ENCODE measurements around the gene CARD16. TPM values are rescaled to one million over a fixed set of nuclear protein-coding genes. Genes with fewer than 3 reads are reported as not detected.
A peak's percentile ranks its signal among the peaks of the same experiment; 100 is the strongest.
"Not testable (repeated sequence)": the region's sequence is repeated elsewhere in the genome, so short reads cannot be mapped to it uniquely, and the experiment has no call there.

CARD16 gene
- total RNA-seq, 1 donor from 2014 or later: 6.6 TPM

DNA sequence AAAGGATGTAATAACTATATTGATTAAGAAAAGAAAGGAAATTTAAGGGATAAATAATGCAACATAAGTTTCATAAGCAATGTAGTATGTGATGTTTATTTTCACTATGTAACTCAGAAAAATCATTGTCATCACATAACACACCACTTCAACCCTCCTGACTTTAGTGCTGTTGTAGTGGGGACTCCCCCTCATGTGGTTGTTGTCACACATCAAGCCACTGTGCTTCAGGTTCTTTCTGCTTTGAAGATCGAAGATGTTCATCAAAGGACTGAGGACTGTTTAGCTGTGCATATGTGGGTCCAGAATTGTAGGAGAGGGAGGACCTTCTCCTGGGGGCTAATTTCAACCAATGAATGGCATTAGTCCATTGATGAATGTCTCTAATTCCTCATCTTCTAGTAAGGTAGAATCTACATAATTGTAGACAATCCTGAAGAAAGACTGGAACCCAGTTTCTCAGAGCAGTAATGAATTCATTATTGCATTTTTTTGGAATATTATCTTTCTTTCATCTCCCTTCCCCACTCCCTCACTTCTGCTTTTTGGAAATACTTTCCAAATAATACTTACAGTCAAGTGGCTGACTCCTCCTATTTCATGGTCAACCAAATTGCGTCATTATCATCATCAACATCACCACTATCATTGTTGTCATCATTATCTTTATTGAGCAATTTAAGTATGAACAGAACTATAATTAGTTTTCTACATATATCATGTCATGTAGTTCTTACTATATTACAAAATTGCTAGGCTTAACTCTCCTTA is 9.8 kb upstream of the CARD16 start:
- no peak for DNase-seq (ENCODE audit: low spot score)
- intact Hi-C loops (cut with DNase I): no loop called here

- intact Hi-C loops (cut with DNase I): no loop called here
- DNase-seq (ENCODE audit: low spot score): no peak
Measured at GRCh38 chr11:105052487-105052886, 7.4 kb upstream of the CARD16 start.

DNA sequence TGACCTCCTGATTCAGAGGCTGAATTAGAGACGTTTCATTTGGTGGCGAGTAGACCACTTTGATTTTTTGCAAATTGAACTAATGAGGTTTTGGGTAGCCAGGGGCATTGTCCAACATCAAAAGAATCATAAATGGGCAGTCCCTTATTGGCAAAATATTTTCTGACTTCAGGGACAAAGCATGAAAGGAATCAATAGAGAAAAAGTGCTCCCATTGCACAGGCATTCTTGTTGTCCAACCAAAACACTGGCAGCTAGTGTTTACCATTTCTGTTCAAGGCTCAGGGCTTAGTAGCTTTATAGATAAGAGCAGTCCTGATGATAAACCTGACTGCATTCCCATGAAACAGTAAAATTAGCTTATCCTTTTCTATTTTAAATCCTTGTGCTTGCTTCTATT is 6.4 kb upstream of the CARD16 start:
- no peak for DNase-seq (ENCODE audit: low spot score)
- intact Hi-C loops (cut with DNase I): no loop called here

DNA sequence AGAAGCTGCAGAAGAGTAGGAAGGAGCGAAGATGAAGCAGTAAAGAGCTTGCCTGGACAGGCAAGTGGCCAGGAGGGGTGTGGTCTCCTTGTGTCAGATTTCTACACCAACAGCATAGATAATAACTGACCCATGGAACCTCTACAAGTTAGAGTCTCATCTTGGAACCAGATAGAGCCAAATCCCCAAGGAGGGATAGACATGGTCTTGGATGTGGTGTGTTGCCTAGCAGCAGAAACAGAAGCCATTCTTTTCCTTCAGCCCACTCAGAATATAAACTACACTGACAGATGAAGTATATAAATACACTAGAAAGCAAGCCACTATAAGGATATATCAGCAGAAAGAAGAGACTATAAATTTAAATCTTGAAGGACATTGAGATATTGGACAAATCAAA is 4.3 kb upstream of the CARD16 start:
- DNase-seq (ENCODE audit: low spot score): no peak
- intact Hi-C loops (cut with DNase I): no loop called here

DNA sequence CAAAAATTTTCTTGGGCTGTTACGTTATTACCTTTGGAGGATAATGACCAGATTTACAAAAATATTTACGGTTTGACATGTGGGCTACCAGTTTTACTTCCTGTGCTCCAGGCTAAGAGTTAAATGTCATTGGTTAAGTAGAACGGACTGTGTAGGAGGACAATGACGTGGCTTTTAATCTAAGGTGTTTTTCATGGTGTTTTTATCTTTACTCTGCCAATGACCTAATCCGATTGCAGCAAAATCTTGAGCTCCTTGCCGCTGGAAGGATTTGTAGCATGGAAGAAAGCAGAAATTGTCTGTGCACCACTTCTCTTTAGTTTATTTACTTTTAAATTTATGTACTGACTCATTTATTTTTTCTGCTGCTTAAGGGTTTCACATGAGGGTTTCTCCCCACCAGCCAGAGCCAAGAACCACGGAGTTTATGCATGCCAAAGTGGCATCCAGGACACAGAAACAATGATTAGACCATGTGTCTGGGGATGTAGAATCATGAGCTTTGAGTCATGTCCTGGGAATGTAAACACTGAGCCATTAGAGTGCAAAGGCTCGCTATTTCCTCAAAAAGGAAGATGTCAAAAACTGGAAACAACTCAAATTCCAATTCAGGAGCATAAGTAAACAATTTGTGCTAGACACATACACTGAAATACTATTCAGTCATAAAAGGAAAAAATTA is 1.9 kb upstream of the CARD16 start:
- no peak for DNase-seq (ENCODE audit: low spot score)
- intact Hi-C loops (cut with DNase I): no loop called here

- DNase-seq (ENCODE audit: low spot score): no peak
- intact Hi-C loops (cut with DNase I): no loop called here
Measured at GRCh38 chr11:105045676-105046296, 651 bp upstream of the CARD16 start.

GRCh38 chr11:105042178-105042577 is 3.0 kb downstream of the CARD16 start:
- DNase-seq (ENCODE audit: low spot score): no peak
- intact Hi-C loops (cut with DNase I): no loop called here

GRCh38 chr11:105040703-105041102 is 4.4 kb downstream of the CARD16 start:
- intact Hi-C loops (cut with DNase I): no loop called here
- no peak for DNase-seq (ENCODE audit: low spot score)

- intact Hi-C loops (cut with DNase I): no loop called here
- no peak for DNase-seq (ENCODE audit: low spot score)
Measured at GRCh38 chr11:105034813-105035620, 10.1 kb downstream of the CARD16 start, which contains the start of gene CASP1. Gene CASP1, minus strand, starts transcription at chr11:105035144. Its CDS starts 31 bp downstream, at chr11:105035113.

- DNase-seq (ENCODE audit: low spot score); intact Hi-C loops (cut with DNase I): not testable (repeated sequence)
Measured at GRCh38 chr11:105034388-105034787, 10.7 kb downstream of the CARD16 start.

DNA sequence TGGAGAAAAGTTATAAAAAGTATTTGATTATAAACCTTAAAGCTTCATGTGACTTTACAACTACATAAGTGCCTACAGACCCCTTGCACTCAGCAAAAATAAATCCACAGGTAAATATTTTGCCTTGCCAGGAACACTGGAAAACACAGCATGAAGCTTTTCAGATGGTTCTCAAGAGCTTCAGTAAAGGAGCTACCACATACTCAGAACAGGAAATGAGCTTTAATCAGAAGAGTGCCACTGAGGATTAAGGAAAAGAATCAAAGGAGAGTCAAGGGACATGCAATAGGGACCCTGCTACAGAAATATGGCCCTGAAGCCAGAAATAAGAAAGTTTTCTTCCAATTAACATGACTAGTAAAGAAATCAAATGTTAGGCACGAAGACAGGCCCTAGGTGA is 11.4 kb downstream of the CARD16 start:
- DNase-seq (ENCODE audit: low spot score): no peak
- intact Hi-C loops (cut with DNase I): no loop called here

GRCh38 chr11:105033343-105033742 is 11.8 kb downstream of the CARD16 start:
- intact Hi-C loops (cut with DNase I): no loop called here

DNA sequence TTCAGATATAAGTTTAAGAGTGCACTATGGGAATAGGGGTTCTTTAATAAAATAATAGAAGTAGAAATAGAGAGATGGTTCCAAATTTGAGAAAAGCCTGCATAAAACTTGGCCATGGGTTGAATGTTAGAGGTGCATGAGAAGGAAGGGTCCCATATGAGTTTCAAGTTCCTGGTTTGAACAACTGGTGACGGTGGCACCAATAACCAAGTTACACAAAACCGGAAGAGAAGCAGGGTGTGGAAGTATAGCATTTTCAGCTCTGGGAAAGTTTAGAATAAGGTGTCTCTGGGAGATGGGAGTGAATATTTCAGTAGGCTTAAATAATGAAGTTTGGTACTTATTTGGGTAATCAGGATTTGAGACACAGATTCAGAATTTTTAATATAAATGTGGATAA is 12.6 kb downstream of the CARD16 start:
- intact Hi-C loops (cut with DNase I): no loop called here

More at GRCh38 chr11:105033343-105033742, 11.8 kb downstream of the CARD16 start:
- DNase-seq (ENCODE audit: low spot score): peak; percentile 77

DNA sequence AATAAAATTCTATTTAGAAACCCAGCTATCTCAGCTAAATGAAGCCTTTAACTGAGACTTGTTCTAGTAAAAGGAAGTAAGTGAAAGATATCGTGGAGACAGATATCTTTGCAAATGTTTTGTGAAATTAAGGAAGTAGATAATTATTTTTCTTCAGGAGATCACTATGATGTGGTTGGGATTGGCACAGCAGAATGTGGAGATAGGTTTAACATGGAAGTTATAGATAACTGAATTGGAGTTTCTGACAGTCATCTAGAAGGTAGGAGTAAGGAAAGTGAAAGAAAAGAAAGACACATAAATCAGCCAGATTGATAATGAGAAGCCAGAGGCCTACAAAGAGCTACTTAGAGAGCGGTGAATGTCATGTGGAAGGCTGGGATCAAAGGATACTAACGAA is 17.5 kb downstream of the CARD16 start:
- intact Hi-C loops (cut with DNase I): no loop called here
- DNase-seq (ENCODE audit: low spot score): no peak

More for the DNA sequence above, 12.6 kb downstream of the CARD16 start:
- no peak for DNase-seq (ENCODE audit: low spot score)

- intact Hi-C loops (cut with DNase I): no loop called here
- no peak for DNase-seq (ENCODE audit: low spot score)
Measured at GRCh38 chr11:105024394-105024793, 20.7 kb downstream of the CARD16 start.

- intact Hi-C loops (cut with DNase I): no loop called here
- no peak for DNase-seq (ENCODE audit: low spot score)
Measured at GRCh38 chr11:105023003-105023402, 22.1 kb downstream of the CARD16 start, which contains the start of gene CASP5. Gene CASP5, minus strand, starts transcription at chr11:105023168. Its CDS starts 32 bp downstream, at chr11:105023136.

DNA sequence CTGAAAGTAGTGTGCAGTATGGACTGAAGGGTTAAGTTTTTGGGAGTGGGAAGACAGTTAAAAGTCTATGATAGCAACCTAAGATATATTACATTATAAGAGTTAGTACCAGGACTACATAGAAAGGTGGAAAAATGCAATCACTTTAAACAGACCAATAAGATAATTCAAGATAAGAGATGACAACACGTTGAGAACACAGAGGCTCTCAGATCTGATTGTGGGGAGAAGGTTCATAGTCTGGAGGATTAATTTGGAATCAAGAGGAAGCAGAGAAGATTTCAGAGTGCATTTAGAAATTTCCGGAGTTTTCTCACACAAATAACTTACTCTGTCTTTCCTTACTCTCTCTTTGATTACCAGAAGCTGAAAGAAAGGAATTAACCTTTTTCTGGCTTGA is 22.6 kb downstream of the CARD16 start:
- intact Hi-C loops (cut with DNase I): no loop called here
- no peak for DNase-seq (ENCODE audit: low spot score)

DNA sequence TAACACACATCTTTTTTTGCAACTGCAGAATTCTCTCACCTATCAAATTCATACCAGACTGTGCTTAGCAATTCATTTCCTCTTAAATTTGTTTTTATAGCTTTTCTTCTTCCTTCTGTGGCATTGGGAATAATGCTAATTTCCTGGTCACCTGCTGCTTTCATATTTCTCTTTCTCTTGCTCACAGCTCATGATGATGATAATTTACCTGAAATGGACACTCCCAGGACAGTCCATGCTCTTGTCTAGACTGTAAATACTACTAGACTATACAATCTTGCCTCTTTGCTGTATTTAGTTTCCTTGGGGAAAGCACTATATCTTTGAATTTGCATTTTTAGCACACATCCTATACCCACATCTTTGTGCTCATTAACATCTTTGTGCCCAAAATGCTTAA is 37.7 kb downstream of the CARD16 start:
- intact Hi-C loops (cut with DNase I): no loop called here
- no peak for DNase-seq (ENCODE audit: low spot score)

DNA sequence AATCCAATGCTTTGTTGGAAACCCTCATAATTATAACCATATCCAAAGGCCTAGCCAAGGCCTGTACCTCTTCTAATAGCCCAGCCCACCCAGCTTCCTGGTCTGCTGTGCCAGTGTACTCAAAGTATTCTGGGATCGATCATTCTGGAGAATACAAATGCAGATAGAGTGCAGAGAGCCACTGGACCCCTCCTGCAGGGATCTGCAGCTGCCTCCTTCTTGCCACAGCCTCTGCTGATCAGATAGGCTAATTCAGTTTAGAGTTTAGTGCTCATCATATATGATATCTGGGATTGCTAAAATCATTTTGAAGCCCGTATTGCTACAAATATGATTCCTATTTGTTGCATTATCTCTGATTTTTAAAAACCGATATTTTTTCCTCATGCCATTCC is 39.7 kb downstream of the CARD16 start:
- no peak for DNase-seq (ENCODE audit: low spot score)
- intact Hi-C loops (cut with DNase I): no loop called here

- intact Hi-C loops (cut with DNase I): no loop called here
- DNase-seq (ENCODE audit: low spot score): no peak
Measured at GRCh38 chr11:105004021-105004420, 41.1 kb downstream of the CARD16 start.
